Caco-2 (cell line): Measurements from ENCODE around the gene LRRC8C. TPM values are rescaled to one million over a fixed set of nuclear protein-coding genes. Genes with fewer than 3 reads are reported as not detected.

ENCODE experiments used
- BruUV-seq: library from RNA; stranded (reverse); fragments of 400-500 nt; replicated peaks from 2 replicates; lab custom pipeline; 2021; lab: Mats Ljungman, UMichigan
- CTCF ChIA-PET: fragments of 300-600 bp; sonication (Branson Sonifier 250); formaldehyde crosslinking; loops from one replicate; lab custom pipeline; 2022; ENCODE audit warnings: antibody characterized with exemption; lab: Charles Lee
- POLR2A ChIA-PET: fragments of 300-600 bp; sonication (Branson Sonifier 250); formaldehyde crosslinking; loops from one replicate; lab custom pipeline; 2022; ENCODE audit warnings: antibody characterized with exemption; lab: Charles Lee
- DNase-seq, 2 experiments: peaks; one replicate each; pipeline versions ENCODE4 v3.0.0 to v3.0.0-alpha.2; 2020 to 2022
- H3K27me3 ChIP-seq: replicated peaks from 2 replicates; pipeline ENCODE4 v1.6.0; 2011; ENCODE audit warnings: low read length; ENCODE audit not compliant: control insufficient read depth, insufficient read depth
- H3K36me3 ChIP-seq: 2 replicates; pipeline ENCODE4 v1.5.1; 2011; ENCODE audit warnings: low read length; ENCODE audit not compliant: control insufficient read depth, insufficient read depth
- H3K4me1 ChIP-seq: fragments of 250-450 bp; sonication (Bioruptor Pico); 2 replicates; pipeline ENCODE4 v1.5.1; 2020; ENCODE audit warnings: mild to moderate bottlenecking
- H3K4me3 ChIP-seq: 2 replicates; pipeline ENCODE4 v1.5.1; 2011; ENCODE audit warnings: low read depth, mild to moderate bottlenecking, control low read depth, low read length
- H3K9me3 ChIP-seq: fragments of 250-450 bp; sonication (Bioruptor Pico); 2 replicates; pipeline ENCODE4 v1.5.1; 2020; ENCODE audit warnings: mild to moderate bottlenecking, moderate library complexity
- H3K27ac Mint-ChIP-seq: one replicate; pipeline ENCODE4 v1.8.0; 2022; ENCODE audit warnings: mixed read lengths; ENCODE audit not compliant: unreplicated experiment
- H3K27me3 Mint-ChIP-seq: one replicate; pipeline ENCODE4 v1.8.0; 2022; ENCODE audit warnings: mixed read lengths; ENCODE audit not compliant: insufficient read depth, unreplicated experiment
- H3K36me3 Mint-ChIP-seq: one replicate; pipeline ENCODE4 v1.8.0; 2022; ENCODE audit warnings: mild to moderate bottlenecking, mixed read lengths; ENCODE audit not compliant: insufficient read depth, unreplicated experiment
- H3K4me1 Mint-ChIP-seq: one replicate; pipeline ENCODE4 v1.8.0; 2022; ENCODE audit warnings: low read depth, mixed read lengths; ENCODE audit not compliant: unreplicated experiment
- H3K4me3 Mint-ChIP-seq: one replicate; pipeline ENCODE4 v1.8.0; 2022; ENCODE audit warnings: mild to moderate bottlenecking, moderate library complexity, mixed read lengths; ENCODE audit not compliant: unreplicated experiment
- H3K9me3 Mint-ChIP-seq: one replicate; pipeline ENCODE4 v1.8.0; 2022; ENCODE audit warnings: mixed read lengths; ENCODE audit not compliant: unreplicated experiment
- CTCF ChIP-seq, 2 experiments: fragments of 200-600 bp in 1 of 2; IDR thresholded peaks; 1 replicate in 1 of 2; 2 replicates in 1 of 2; pipeline versions ENCODE4 v1.5.1 to v1.8.0; 2011 to 2022; ENCODE audit warnings: antibody characterized with exemption in 1 of 2, control low read depth in 1 of 2, inconsistent platforms in 1 of 2, low read depth in 1 of 2, low read length in 1 of 2, mild to moderate bottlenecking in 1 of 2, moderate library complexity in 1 of 2; ENCODE audit not compliant: insufficient read depth in 1 of 2, severe bottlenecking in 1 of 2, unreplicated experiment in 1 of 2
- intact Hi-C: fragments of 100-400 bp; cut with micrococcal nuclease; formaldehyde crosslinking; loops from one replicate; pipeline ENCODE4 v1.10.0; 2022; ENCODE audit not compliant: unreplicated experiment
- total RNA-seq: library from RNA; stranded (reverse); gene quantifications from 2 replicates; pipeline ENCODE4 v1.2.3, GENCODE V29; 2022

Gene LRRC8C
- total RNA-seq, 1 experiment from 2014 or later, result 0.11 TPM

GRCh38 chr1:89735479-89735878 lies 102.6 kb downstream of the LRRC8C start:
- ChIA-PET CTCF (no interaction called here), POLR2A (no interaction called here)
- H3K27ac Mint-ChIP-seq, result no peak overlapping the region
- no peaks in the 10 kb centered on the region for H3K9me3 ChIP-seq
- H3K36me3 Mint-ChIP-seq, result no peaks in the 10 kb centered on the region
- H3K27me3 ChIP-seq, result no peaks in the 10 kb centered on the region
- no peak for TF ChIP-seq CTCF (IDR thresholded peaks at IDR 0.05; ENCODE audit: insufficient read depth in 1 of 2, low read depth in 1 of 2, low read length in 1 of 2, severe bottlenecking in 1 of 2, unreplicated experiment in 1 of 2)
- H3K27me3 Mint-ChIP-seq, result peaks cover 4% of the 10 kb centered on the region
- H3K4me1 Mint-ChIP-seq, result no peaks in the 10 kb centered on the region
- no peaks in the 10 kb centered on the region for H3K36me3 ChIP-seq
- no peak overlapping the region for H3K4me3 ChIP-seq
- BruUV-seq, result no TSS peak
- H3K9me3 Mint-ChIP-seq, result no peaks in the 10 kb centered on the region
- no peaks in the 10 kb centered on the region for H3K4me1 ChIP-seq
- H3K4me3 Mint-ChIP-seq, result no peak overlapping the region
- no peak for DNase-seq
- intact Hi-C loops, result no loop called here

GRCh38 chr1:89736937-89737733 lies 104.2 kb downstream of the LRRC8C start:
- no peak overlapping the region for H3K27ac Mint-ChIP-seq
- H3K9me3 Mint-ChIP-seq, result no peaks in the 10 kb centered on the region
- ChIA-PET CTCF (no interaction called here), POLR2A (no interaction called here)
- DNase-seq, result no peak
- intact Hi-C loops, result no loop called here
- no peak overlapping the region for H3K4me3 Mint-ChIP-seq
- no TSS peak for BruUV-seq
- H3K4me1 Mint-ChIP-seq, result no peaks in the 10 kb centered on the region
- no peaks in the 10 kb centered on the region for H3K9me3 ChIP-seq
- no peak overlapping the region for H3K4me3 ChIP-seq
- no peak for TF ChIP-seq CTCF (IDR thresholded peaks at IDR 0.05; ENCODE audit: insufficient read depth in 1 of 2, low read depth in 1 of 2, low read length in 1 of 2, severe bottlenecking in 1 of 2, unreplicated experiment in 1 of 2)
- H3K27me3 ChIP-seq, result no peaks in the 10 kb centered on the region
- no peaks in the 10 kb centered on the region for H3K36me3 ChIP-seq
- no peaks in the 10 kb centered on the region for H3K4me1 ChIP-seq
- peaks cover 2% of the 10 kb centered on the region for H3K27me3 Mint-ChIP-seq
- H3K36me3 Mint-ChIP-seq, result no peaks in the 10 kb centered on the region

GRCh38 chr1:89737985-89738510 lies 105.1 kb downstream of the LRRC8C start:
- DNase-seq, result no peak
- H3K9me3 Mint-ChIP-seq, result no peaks in the 10 kb centered on the region
- H3K4me3 Mint-ChIP-seq, result no peak overlapping the region
- H3K27me3 Mint-ChIP-seq, result peaks cover 2% of the 10 kb centered on the region
- H3K36me3 Mint-ChIP-seq, result no peaks in the 10 kb centered on the region
- ChIA-PET POLR2A (no interaction called here), CTCF (no interaction called here)
- no peaks in the 10 kb centered on the region for H3K27me3 ChIP-seq
- H3K4me1 Mint-ChIP-seq, result no peaks in the 10 kb centered on the region
- intact Hi-C loops, result no loop called here
- BruUV-seq, result no TSS peak
- H3K4me1 ChIP-seq, result no peaks in the 10 kb centered on the region
- no peak for TF ChIP-seq CTCF (IDR thresholded peaks at IDR 0.05; ENCODE audit: insufficient read depth in 1 of 2, low read depth in 1 of 2, low read length in 1 of 2, severe bottlenecking in 1 of 2, unreplicated experiment in 1 of 2)
- H3K36me3 ChIP-seq, result no peaks in the 10 kb centered on the region
- H3K4me3 ChIP-seq, result no peak overlapping the region
- no peak overlapping the region for H3K27ac Mint-ChIP-seq
- no peaks in the 10 kb centered on the region for H3K9me3 ChIP-seq
